Bronchus fibroblast of lung (primary cell): ENCODE data around the gene POMZP3. TPM values are rescaled to one million over a fixed set of nuclear protein-coding genes. Genes with fewer than 3 reads are reported as not detected.

Experiments used
- total RNA-seq: library from RNA; depleted of rRNA; stranded (reverse); fragments of >200 nt; gene quantifications from 2 replicates; pipeline ENCODE4 v1.2.3, GENCODE V29; 2015

The POMZP3 gene
- 2.7 TPM in 2 replicates for total RNA-seq

DNA sequence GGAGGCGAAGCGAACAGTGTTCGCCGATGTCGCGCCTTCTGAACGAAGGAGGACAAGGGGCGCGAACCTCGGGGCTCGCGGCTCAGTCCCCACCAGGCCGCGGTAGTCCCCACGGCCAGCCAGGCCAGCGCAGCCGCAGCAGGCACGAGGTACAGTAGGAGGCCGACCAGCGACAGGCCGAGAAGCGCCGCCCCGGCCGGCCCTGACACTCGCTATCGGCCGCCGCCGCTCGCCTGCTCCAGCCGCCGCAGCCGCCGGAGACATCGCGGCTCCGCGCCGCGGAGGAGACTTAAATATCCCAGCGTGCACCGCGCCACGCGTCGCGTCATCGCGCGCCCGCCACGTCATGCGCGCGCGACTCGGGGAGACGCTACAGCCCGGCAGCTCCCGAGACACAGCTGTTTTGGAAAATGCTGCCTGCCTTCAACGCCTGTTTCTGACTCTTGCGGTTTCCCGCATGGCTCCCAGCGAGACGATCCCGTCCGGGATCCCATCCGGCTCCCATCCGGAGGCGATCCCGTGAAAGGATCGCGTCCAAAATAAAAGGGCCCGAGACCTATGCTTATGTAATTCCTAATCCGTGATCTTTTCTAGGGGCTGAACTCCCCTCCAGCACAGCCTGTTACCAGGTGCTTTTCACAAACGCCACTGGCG lies at the start of gene POMZP3:
TSS of gene POMZP3 (minus strand) at position 291 of the 654 bp plus-strand sequence. CDS start 1,215 bp downstream, outside the sequence.

Other genes starting within 250 kb of the POMZP3 start
- gene SSC4D, start 217.6 kb downstream of the POMZP3 start, total RNA-seq = 0.45 and 0.67 TPM in 2 replicates
- gene ZP3, start 202.3 kb downstream of the POMZP3 start, total RNA-seq = 0.84 and 2.5 TPM in 2 replicates
- gene DTX2, start 165.6 kb downstream of the POMZP3 start, total RNA-seq = 10.9 and 12.4 TPM in 2 replicates
- not detected in 2 replicates for gene UPK3B, start 116.7 kb downstream of the POMZP3 start, total RNA-seq
- not detected in 2 replicates for gene SPDYE16, start 84.0 kb downstream of the POMZP3 start, total RNA-seq